Subcutaneous adipose tissue (tissue), 4 donors: ENCODE data around the gene PNMA6E. TPM values are rescaled to one million over a fixed set of nuclear protein-coding genes. Genes with fewer than 3 reads are reported as not detected.

Experiments
- total RNA-seq, 4 donors: library from RNA; depleted of rRNA; stranded (reverse); fragments of >200 nt; gene quantifications; one replicate each; pipeline ENCODE4 v1.1.0, GENCODE V29; 2016
- TF ChIP-seq, protein P1 (sequence below): fragments of 450-650 bp; IDR thresholded peaks from one replicate; pipeline ENCODE4 v1.5.1; 2016; ENCODE audit warnings: low read depth, mild to moderate bottlenecking, control low read depth, antibody characterized with exemption, moderate library complexity

Gene PNMA6E
- total RNA-seq = not detected

DNA sequence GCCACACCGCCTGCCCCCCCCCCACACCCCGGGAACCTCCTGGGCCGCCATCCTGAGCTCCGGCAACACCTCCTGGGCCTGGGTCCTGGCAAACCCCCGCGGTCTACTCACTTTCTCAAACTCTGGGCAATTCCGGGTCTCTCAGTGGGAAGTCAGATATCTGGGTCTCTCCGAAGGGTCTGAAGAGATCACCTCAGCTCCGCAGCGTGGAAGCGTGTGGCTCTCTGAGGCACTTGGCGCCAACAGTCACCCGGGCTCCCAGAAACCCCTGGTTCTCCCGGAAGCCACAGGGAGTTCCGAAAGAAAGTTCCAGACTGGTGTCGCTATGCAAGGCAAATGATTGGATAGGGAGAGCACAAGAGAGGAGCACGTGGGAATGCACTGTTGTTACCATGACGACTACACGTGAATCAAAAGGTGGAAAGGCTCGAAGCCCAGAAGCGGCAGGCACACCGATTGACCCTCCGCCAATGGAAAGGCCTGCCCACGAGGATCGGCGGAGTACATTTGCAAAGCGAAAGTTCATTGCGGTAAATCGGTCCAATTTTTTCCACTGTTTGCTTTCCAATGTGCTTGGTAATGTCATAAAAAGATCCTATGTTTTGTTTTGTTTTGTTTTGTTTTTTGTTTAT is at the start of gene PNMA6E:
Gene PNMA6E (minus strand): TSS at position 218 of the 632 bp plus-strand sequence. CDS start 2,501 bp downstream, outside the sequence.
- TF ChIP-seq, protein P1, sequence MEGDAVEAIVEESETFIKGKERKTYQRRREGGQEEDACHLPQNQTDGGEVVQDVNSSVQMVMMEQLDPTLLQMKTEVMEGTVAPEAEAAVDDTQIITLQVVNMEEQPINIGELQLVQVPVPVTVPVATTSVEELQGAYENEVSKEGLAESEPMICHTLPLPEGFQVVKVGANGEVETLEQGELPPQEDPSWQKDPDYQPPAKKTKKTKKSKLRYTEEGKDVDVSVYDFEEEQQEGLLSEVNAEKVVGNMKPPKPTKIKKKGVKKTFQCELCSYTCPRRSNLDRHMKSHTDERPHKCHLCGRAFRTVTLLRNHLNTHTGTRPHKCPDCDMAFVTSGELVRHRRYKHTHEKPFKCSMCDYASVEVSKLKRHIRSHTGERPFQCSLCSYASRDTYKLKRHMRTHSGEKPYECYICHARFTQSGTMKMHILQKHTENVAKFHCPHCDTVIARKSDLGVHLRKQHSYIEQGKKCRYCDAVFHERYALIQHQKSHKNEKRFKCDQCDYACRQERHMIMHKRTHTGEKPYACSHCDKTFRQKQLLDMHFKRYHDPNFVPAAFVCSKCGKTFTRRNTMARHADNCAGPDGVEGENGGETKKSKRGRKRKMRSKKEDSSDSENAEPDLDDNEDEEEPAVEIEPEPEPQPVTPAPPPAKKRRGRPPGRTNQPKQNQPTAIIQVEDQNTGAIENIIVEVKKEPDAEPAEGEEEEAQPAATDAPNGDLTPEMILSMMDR = no peak

DNA sequence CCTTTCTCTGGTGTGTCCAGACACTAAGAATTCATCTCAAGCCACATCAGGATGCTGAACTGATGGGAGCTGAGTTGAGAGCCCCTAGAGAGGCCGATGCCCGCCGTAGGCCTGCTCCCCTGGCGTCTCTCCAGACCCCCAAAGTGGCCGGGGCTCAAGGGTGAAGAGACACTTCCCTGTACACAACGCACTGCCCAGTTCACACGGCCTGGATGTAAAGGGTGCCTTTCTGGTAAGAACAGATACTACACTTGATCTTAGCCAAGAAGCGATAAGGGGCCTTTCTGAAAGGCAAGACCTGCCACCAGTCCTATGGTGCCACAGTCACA is 49.8 kb upstream of the PNMA6E start:
- TF ChIP-seq, protein P1 = no peak

DNA sequence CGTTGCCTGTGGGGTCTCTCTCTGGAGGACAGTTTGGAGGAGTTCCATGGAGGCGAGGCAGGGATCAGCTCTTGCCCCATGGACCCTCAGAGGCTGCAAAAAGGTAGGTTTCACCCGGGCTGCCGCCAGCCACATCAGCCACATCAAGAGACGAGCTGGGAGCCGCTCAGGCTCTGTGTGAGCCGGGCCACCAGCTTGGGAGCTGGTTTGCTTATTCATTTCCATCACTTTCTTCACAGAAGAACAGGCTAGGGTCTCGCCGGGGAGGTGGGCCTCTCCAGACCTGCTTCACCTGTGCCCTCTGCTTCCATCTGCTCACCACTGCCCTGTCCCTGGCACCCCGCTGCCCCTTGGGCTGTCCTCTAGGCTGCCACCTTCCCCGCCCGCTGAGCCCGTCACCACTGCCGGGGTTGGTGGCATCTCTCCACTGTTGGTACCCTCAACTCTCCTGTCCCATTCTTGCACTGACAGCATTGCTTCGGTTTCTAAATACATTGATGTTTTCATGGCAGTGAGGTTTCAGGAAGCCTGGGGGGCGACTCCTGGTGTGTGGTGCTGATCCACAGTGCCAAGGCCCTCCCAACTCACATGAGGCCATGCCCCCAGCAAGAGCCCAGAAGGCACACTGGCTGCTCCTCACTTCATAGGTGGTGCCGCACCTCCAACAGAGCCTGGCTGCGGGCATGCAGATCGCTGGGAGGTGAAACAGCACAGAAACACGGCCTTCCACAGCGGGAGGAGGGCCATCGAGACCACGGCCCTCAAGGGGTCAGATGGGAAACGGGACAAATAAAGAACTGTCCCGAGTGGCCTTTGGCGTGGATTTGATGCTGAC is 49.2 kb upstream of the PNMA6E start:
- TF ChIP-seq, protein P1 = no peak

DNA sequence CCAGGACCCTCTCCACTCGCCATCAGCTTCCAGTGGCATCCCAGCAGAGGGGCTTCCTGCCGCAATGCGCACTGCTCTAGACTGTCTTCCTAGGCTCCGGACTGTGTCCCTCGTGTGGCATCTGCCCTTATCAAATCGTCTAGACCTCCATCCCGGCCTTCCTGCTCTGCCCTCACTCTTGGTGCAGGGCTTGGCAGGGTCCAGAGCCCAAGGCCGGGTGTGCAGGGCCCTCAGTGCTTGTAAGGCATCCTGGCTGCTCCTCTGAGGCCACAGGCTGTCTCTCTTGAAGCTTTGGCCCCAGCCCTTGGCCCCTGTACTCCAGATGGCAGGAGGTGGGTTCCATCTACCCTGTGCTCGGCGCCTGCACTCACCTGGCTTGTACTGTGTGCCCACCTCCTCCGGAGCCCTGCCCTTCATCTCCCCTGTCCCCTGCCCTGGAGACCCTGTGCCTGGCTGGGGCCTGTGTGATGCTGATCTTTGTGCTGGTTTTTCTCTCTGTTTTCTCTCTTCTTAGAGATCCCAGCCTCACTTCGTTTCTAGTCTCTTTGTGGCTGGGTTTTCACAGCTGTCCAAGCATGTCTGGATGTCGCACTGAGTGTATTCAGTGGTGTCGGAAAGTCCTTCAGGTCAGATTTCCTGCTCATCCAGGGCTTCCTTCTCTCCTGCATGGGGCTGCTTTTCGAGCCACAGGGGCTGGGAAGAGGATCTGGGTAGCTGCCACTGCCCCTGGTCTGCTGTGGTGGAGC is 48.4 kb upstream of the PNMA6E start:
- TF ChIP-seq, protein P1 = no peak

DNA sequence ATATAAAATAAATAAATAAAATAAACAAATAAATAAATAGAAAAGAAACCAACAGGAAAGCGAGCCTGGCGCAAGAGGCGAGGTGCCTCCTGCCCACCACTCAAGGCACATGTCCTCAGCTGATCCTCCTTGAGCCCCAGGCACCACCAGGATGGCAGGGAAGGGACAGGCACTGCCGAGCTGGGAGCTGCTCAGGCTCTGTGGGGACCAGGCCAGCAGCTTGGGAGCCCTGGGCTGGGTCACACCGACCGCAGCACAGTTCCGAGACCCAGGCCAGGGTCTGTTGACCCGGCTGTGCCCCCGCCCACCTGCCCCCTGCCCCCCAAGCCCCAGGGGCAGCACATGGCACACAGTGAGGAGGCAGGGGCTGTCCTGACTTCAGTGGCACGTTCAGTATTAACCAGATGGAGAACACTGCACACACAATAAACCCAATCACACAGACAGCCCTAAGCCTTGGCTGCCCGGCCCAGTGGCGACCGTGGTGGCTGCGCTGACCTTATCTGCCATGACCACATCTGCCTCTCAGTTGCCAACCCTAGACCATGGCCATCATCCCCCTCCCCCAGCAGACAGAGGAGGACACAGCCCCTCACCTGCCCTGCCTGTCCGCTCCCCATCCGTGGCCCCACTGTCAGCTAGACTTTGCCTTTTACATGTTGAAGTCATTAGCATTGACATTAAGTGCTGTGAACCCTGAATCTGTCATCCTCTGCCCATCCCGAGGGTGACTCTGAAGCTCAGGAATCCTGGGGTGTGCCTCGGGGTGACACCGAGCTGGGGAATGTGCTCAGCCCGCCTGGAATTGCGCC is 47.6 kb upstream of the PNMA6E start:
- TF ChIP-seq, protein P1 = no peak

DNA sequence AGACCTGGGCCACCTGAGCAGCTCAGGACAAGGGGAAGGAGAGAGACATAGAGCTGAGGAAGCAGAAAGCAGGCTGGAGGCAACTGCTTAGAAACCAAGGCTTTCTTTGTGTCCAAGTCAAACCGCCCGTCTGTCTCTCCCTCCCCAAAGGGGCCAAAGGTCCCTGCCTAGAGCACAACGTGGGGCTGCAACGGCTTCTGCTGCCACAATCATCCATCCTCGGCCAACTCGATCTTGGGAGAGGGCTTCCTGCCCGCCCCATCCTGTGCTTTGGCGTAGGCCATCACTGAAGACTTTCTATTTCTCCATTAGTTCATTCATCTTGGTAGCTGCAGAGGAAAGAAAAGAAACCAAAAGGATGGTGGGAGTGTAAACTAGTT is 46.4 kb upstream of the PNMA6E start:
- TF ChIP-seq, protein P1 = no peak
